H1 (cell line): ENCODE data around the gene LTC4S. TPM values are rescaled to one million over a fixed set of nuclear protein-coding genes. Genes with fewer than 3 reads are reported as not detected.

Experiments
- RFX5 ChIP-seq: IDR thresholded peaks from 2 replicates; pipeline ENCODE4 v1.6.1; 2011; ENCODE audit warnings: low read depth, low read length, improper control_type of control experiment, borderline replicate concordance
- polyA plus RNA-seq, 7 experiments: library from polyadenylated mRNA; depleted of rRNA in 3 of 7; stranded (reverse) in 5 of 7; unstranded in 2 of 7; fragments of >200 nt in 5 of 7; fragments of 200-250 nt in 2 of 7; gene quantifications; 1 replicate in 5 of 7; 2 replicates in 1 of 7; 4 replicates in 1 of 7; pipeline versions ENCODE4 v1.2.1 to v1.2.3, GENCODE V29; 2011 to 2013; ENCODE audit warnings: missing spikeins in 2 of 7, mixed read lengths in 2 of 7
- total RNA-seq: library from RNA; stranded (reverse); fragmentation: NEBNext Ultra II Directional; extraction: Animal tissue kit (Norgen Biotek cat#: 25700); gene quantifications from 2 replicates; pipeline ENCODE4 v1.2.1, GENCODE V29; 2021

Gene LTC4S
- total and polyA plus RNA-seq, 2 of the 8 experiments (the other 6 are each of a cell fraction or from before 2014, with no cell fraction given), result 2.2 to 3.7 TPM

DNA sequence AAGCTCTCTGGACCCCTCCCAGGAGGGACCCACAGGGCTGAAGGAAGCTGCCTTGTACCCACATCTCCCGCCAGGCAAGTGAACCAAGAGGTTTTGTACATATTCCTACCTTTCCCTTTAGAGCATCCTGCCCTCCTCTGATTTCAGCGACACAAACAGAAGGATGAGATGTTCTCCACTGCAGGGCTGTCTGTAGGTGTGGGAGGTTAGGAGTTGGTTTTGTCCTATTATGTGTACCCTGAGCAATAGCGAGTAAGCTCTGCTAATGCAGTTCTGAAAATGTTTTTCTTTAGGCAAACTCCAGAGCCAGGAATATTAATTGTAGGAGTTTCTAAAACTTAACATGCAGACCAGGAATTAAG is 39.9 kb downstream of the LTC4S start (continued):
- TF ChIP-seq RFX5, result no peak
